HepG2 (cell line): ENCODE results near the gene CCDC121. TPM values are rescaled to one million over a fixed set of nuclear protein-coding genes. Genes with fewer than 3 reads are reported as not detected.
A peak's percentile ranks its signal among the peaks of the same experiment; 100 is the strongest.

Experiments
- ARNT ChIP-seq: fragments of 450-650 bp; IDR thresholded peaks from 2 replicates; pipeline ENCODE4 v1.6.1; 2017
- CSRNP1 ChIP-seq: sonication (generic); formaldehyde crosslinking; IDR thresholded peaks from 2 replicates; pipeline ENCODE4 v1.8.1; 2023; ENCODE audit warnings: mild to moderate bottlenecking, missing genetic modification reagents
- EED ChIP-seq: sonication (generic); formaldehyde crosslinking; IDR thresholded peaks from 2 replicates; pipeline ENCODE4 v1.5.0; 2020; ENCODE audit warnings: mild to moderate bottlenecking, missing genetic modification reagents
- HOXA9 ChIP-seq: sonication (generic); formaldehyde crosslinking; IDR thresholded peaks from 2 replicates; pipeline ENCODE4 v1.8.1; 2022; ENCODE audit warnings: missing genetic modification reagents, mild to moderate bottlenecking, moderate library complexity, borderline replicate concordance
- MATR3 ChIP-seq: sonication (generic); formaldehyde crosslinking; IDR thresholded peaks from 2 replicates; pipeline ENCODE4 v1.4.0; 2020; ENCODE audit warnings: missing genetic modification reagents
- MAX ChIP-seq: IDR thresholded peaks from 2 replicates; pipeline ENCODE4 v1.6.1; 2012; ENCODE audit warnings: inconsistent platforms
- NCOR1 ChIP-seq: fragments of 200-600 bp; sonication (generic); IDR thresholded peaks from 2 replicates; pipeline ENCODE4 v1.7.0; 2017; ENCODE audit warnings: antibody characterized with exemption, low read length, borderline replicate concordance
- PTBP1 ChIP-seq: fragments of 200-400 bp; formaldehyde crosslinking; IDR thresholded peaks from 2 replicates; pipeline ENCODE4 v1.6.1; 2018; ENCODE audit warnings: low read length, low read depth; ENCODE audit not compliant: poor library complexity, severe bottlenecking
- RAD21 ChIP-seq: fragments of 450-650 bp; formaldehyde crosslinking; IDR thresholded peaks from 2 replicates; pipeline ENCODE4 v1.5.0; 2020; ENCODE audit warnings: mild to moderate bottlenecking
- THAP7 ChIP-seq: sonication (generic); formaldehyde crosslinking; IDR thresholded peaks from 2 replicates; pipeline ENCODE4 v1.8.1; 2023; ENCODE audit warnings: mild to moderate bottlenecking, missing genetic modification reagents
- ZFP90 ChIP-seq: sonication (generic); formaldehyde crosslinking; IDR thresholded peaks from 2 replicates; pipeline ENCODE4 v1.8.0; 2022; ENCODE audit warnings: missing genetic modification reagents, mild to moderate bottlenecking, inconsistent platforms, borderline replicate concordance
- ZNF207 ChIP-seq: fragments of 450-650 bp; IDR thresholded peaks from 2 replicates; pipeline ENCODE4 v1.6.1; 2016; ENCODE audit warnings: antibody characterized with exemption, borderline replicate concordance
- ZNF225 ChIP-seq: sonication (generic); formaldehyde crosslinking; IDR thresholded peaks from 2 replicates; pipeline ENCODE4 v1.4.0; 2020; ENCODE audit warnings: mild to moderate bottlenecking, missing genetic modification reagents
- ZNF549 ChIP-seq: sonication (generic); formaldehyde crosslinking; IDR thresholded peaks from 2 replicates; pipeline ENCODE4 v1.5.0; 2020; ENCODE audit warnings: missing genetic modification reagents
- ZNF569 ChIP-seq: sonication (generic); formaldehyde crosslinking; IDR thresholded peaks from 2 replicates; pipeline ENCODE4 v1.5.0; 2020; ENCODE audit warnings: mild to moderate bottlenecking, missing genetic modification reagents, moderate library complexity, borderline replicate concordance
- polyA plus RNA-seq, 8 experiments: library from polyadenylated mRNA; depleted of rRNA in 3 of 8; stranded (reverse) in 7 of 8; unstranded in 1 of 8; fragments of >200 nt; fragmentation: Illumina TruSeq in 4 of 8; extraction: Trizol in 4 of 8; gene quantifications; 2 replicates each; pipeline versions ENCODE4 v1.2.1 to v1.2.3, GENCODE V29; 2011 to 2016; ENCODE audit warnings: low read depth in 4 of 8, missing spikeins in 1 of 8, mixed read lengths in 1 of 8; ENCODE audit not compliant: insufficient read depth in 1 of 8
- total RNA-seq, 5 experiments: library from RNA; depleted of rRNA; stranded (reverse); fragments of >200 nt; fragmentation: Illumina TruSeq; extraction: Trizol; gene quantifications; 2 replicates each; pipeline ENCODE4 v1.2.3, GENCODE V29; 2016; ENCODE audit warnings: low read depth in 1 of 5
- TF ChIP-seq, protein P1 (sequence below): sonication (generic); formaldehyde crosslinking; IDR thresholded peaks from 2 replicates; pipeline ENCODE4 v1.4.0; 2020; ENCODE audit warnings: missing genetic modification reagents
- TF ChIP-seq, protein P2 (sequence below): sonication (generic); formaldehyde crosslinking; IDR thresholded peaks from 2 replicates; pipeline ENCODE4 v1.4.0; 2020; ENCODE audit warnings: mild to moderate bottlenecking, missing genetic modification reagents
- TF ChIP-seq, protein P3 (sequence below): sonication (generic); formaldehyde crosslinking; IDR thresholded peaks from 2 replicates; pipeline ENCODE4 v1.5.0; 2020; ENCODE audit warnings: mild to moderate bottlenecking, missing genetic modification reagents

Gene CCDC121
- total and polyA plus RNA-seq, 2 of the 13 experiments (the other 11 are each of a cell fraction or from before 2014, with no cell fraction given), result 1.9 to 3.0 TPM

- TF ChIP-seq, protein P1, sequence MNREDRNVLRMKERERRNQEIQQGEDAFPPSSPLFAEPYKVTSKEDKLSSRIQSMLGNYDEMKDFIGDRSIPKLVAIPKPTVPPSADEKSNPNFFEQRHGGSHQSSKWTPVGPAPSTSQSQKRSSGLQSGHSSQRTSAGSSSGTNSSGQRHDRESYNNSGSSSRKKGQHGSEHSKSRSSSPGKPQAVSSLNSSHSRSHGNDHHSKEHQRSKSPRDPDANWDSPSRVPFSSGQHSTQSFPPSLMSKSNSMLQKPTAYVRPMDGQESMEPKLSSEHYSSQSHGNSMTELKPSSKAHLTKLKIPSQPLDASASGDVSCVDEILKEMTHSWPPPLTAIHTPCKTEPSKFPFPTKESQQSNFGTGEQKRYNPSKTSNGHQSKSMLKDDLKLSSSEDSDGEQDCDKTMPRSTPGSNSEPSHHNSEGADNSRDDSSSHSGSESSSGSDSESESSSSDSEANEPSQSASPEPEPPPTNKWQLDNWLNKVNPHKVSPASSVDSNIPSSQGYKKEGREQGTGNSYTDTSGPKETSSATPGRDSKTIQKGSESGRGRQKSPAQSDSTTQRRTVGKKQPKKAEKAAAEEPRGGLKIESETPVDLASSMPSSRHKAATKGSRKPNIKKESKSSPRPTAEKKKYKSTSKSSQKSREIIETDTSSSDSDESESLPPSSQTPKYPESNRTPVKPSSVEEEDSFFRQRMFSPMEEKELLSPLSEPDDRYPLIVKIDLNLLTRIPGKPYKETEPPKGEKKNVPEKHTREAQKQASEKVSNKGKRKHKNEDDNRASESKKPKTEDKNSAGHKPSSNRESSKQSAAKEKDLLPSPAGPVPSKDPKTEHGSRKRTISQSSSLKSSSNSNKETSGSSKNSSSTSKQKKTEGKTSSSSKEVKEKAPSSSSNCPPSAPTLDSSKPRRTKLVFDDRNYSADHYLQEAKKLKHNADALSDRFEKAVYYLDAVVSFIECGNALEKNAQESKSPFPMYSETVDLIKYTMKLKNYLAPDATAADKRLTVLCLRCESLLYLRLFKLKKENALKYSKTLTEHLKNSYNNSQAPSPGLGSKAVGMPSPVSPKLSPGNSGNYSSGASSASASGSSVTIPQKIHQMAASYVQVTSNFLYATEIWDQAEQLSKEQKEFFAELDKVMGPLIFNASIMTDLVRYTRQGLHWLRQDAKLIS (CRISPR knock-in tag), result 0 out of 2 replicates have a peak, but pooled peaks have one; percentile 59
- no peak for TF ChIP-seq ARNT
- peak; percentile 94; the same call in 1 of the 2 replicates for TF ChIP-seq ZNF225
- peak; percentile 79; the same call in 1 of the 2 replicates for TF ChIP-seq ZFP90 (CRISPR knock-in tag)
- TF ChIP-seq, protein P2, sequence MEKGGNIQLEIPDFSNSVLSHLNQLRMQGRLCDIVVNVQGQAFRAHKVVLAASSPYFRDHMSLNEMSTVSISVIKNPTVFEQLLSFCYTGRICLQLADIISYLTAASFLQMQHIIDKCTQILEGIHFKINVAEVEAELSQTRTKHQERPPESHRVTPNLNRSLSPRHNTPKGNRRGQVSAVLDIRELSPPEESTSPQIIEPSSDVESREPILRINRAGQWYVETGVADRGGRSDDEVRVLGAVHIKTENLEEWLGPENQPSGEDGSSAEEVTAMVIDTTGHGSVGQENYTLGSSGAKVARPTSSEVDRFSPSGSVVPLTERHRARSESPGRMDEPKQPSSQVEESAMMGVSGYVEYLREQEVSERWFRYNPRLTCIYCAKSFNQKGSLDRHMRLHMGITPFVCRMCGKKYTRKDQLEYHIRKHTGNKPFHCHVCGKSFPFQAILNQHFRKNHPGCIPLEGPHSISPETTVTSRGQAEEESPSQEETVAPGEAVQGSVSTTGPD, result no peak
- TF ChIP-seq RAD21 (CRISPR knock-in tag), result no peak
- peak; percentile 97 for TF ChIP-seq HOXA9 (CRISPR knock-in tag)
- TF ChIP-seq PTBP1, result no peak
- peak; percentile 34; the same call in 1 of the 2 replicates for TF ChIP-seq EED (CRISPR knock-in tag)
- peak; percentile 88 for TF ChIP-seq THAP7 (CRISPR knock-in tag)
- TF ChIP-seq ZNF207, result no peak
- TF ChIP-seq ZNF549 (CRISPR knock-in tag), result no peak
- peak; percentile 85; the same call in 1 of the 2 replicates for TF ChIP-seq NCOR1
- no peak for TF ChIP-seq MATR3
- TF ChIP-seq, protein P3, sequence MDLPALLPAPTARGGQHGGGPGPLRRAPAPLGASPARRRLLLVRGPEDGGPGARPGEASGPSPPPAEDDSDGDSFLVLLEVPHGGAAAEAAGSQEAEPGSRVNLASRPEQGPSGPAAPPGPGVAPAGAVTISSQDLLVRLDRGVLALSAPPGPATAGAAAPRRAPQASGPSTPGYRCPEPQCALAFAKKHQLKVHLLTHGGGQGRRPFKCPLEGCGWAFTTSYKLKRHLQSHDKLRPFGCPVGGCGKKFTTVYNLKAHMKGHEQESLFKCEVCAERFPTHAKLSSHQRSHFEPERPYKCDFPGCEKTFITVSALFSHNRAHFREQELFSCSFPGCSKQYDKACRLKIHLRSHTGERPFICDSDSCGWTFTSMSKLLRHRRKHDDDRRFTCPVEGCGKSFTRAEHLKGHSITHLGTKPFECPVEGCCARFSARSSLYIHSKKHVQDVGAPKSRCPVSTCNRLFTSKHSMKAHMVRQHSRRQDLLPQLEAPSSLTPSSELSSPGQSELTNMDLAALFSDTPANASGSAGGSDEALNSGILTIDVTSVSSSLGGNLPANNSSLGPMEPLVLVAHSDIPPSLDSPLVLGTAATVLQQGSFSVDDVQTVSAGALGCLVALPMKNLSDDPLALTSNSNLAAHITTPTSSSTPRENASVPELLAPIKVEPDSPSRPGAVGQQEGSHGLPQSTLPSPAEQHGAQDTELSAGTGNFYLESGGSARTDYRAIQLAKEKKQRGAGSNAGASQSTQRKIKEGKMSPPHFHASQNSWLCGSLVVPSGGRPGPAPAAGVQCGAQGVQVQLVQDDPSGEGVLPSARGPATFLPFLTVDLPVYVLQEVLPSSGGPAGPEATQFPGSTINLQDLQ, result peak; percentile 93
- peak; percentile 94 for TF ChIP-seq CSRNP1 (CRISPR knock-in tag)
- TF ChIP-seq MAX, result peak; percentile 83
- no peak for TF ChIP-seq ZNF569 (CRISPR knock-in tag)
These were observed 34.7 kb upstream of the CCDC121 start, which contains the start of the genes SLC4A1AP and SUPT7L (continued) for GRCh38 chr2:27663285-27664153.
